Measurements from ENCODE around the gene IL21R.

- TF ChIP-seq CTCF (IDR thresholded peaks at IDR 0.05; ENCODE audit: low read length) (no peak), EZH2 (optimal IDR thresholded peaks at IDR 0.05; ENCODE audit: low read depth, low read length) (no peak)
These were observed 67.1 kb downstream of the IL21R start for GRCh38 chr16:27468941-27469531.

Measured in MM.1S (cell line).